ENCODE data around the gene TBC1D8B. TPM values are rescaled to one million over a fixed set of nuclear protein-coding genes. Genes with fewer than 3 reads are reported as not detected.
"Not testable (repeated sequence)": the region's sequence is repeated elsewhere in the genome, so short reads cannot be mapped to it uniquely, and the experiment has no call there.

The TBC1D8B gene
- total and polyA plus RNA-seq, 8 donors, result 2.1 to 117 (median 7.8) TPM

DNA sequence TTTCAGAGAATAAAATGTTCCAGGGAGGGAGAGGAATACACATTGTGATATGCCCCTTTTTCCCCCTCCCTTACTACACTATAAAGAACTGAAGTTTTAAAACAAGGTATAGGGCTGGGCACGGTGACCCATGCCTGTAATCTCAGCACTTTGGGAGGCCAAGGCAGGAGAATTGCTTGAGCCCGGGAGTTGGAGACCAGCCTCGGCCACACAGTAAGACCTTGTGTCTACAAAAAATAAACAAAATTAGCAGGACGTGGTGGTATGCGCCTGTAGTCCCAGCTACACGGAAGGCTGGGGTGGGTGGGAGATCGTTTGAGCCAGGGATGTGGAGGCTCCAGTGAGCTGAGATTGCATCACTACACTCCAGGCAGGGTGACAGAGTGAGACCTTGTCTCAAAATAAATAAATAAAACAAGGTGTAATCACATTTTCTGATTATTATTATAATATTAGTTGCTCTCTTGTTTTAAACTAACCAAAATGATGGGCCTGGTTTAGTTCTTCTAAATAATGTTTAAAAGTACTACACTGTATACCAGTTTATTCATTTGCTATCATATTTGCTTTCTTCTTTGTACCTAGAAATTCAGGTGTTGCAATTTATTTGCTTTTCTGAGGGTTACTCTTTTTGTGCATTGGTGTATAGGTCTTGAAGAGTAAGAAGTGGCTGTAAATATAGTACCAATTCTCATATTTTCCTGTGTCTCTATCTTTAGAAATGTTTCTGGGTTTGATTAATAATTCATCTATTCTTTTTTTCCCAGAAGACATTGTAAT lies 8.8 kb downstream of the TBC1D8B start:
- no peak overlapping the region for H3K27ac ChIP-seq
- H3K27me3 ChIP-seq, result peaks cover 0 to 3% (median 0%) of the 10 kb centered on the region in 3 donors
- TF ChIP-seq POLR2A (IDR thresholded peaks at IDR 0.05) (no peak), EP300 (IDR thresholded peaks at IDR 0.05) (no peak), POLR2AphosphoS5 (IDR thresholded peaks at IDR 0.05) (no peak)
- TF ChIP-seq, protein P1, sequence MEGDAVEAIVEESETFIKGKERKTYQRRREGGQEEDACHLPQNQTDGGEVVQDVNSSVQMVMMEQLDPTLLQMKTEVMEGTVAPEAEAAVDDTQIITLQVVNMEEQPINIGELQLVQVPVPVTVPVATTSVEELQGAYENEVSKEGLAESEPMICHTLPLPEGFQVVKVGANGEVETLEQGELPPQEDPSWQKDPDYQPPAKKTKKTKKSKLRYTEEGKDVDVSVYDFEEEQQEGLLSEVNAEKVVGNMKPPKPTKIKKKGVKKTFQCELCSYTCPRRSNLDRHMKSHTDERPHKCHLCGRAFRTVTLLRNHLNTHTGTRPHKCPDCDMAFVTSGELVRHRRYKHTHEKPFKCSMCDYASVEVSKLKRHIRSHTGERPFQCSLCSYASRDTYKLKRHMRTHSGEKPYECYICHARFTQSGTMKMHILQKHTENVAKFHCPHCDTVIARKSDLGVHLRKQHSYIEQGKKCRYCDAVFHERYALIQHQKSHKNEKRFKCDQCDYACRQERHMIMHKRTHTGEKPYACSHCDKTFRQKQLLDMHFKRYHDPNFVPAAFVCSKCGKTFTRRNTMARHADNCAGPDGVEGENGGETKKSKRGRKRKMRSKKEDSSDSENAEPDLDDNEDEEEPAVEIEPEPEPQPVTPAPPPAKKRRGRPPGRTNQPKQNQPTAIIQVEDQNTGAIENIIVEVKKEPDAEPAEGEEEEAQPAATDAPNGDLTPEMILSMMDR (IDR thresholded peaks at IDR 0.05), result no peak
- intact Hi-C loops (cut with DNase I; ENCODE audit: low total_unique reads), result no loop called here
- H3K4me1 ChIP-seq, result no peaks in the 10 kb centered on the region
- H3K4me3 ChIP-seq, result no peak overlapping the region
- WGBS, 5 donors, result 38 to 69% (median 49%) methylated on average over 7 of the region's 7 CpGs
- no peaks in the 10 kb centered on the region for H3K36me3 ChIP-seq
- H3K9me3 ChIP-seq, result no peaks in the 10 kb centered on the region
- DNase-seq, result no peak

DNA sequence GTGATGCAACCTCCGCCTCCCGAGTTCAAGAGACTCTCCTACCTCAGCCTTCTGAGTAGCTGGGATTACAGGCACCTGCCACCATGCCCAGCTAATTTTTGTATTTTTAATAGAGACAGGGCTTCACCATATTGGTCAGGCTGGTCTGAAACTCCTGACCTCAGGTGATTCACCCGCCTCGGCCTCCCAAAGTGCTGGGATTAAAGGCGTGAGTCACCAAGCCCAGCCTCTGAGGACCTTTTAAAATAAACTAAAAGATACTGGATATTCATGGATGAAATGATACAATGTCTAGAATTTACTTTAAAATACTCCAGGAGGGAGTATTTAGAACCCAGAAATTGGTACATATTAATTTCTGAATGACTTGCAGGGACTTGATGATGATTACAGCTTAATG lies 10.5 kb downstream of the TBC1D8B start:
- DNase-seq, H3K4me3 ChIP-seq: not testable (repeated sequence)

GRCh38 chrX:106814093-106814492 lies 11.6 kb downstream of the TBC1D8B start:
- DNase-seq; intact Hi-C loops (cut with DNase I; ENCODE audit: low total_unique reads); H3K9me3 ChIP-seq; H3K27me3 ChIP-seq; H3K4me3 ChIP-seq; H3K27ac ChIP-seq; H3K36me3 ChIP-seq; H3K4me1 ChIP-seq: not testable (repeated sequence)
- 94 to 98% (median 95%) methylated on average over 3 of the region's 3 CpGs for WGBS, 5 donors

More for the DNA sequence above, 10.5 kb downstream of the TBC1D8B start:
- H3K36me3 ChIP-seq; intact Hi-C loops (cut with DNase I; ENCODE audit: low total_unique reads); H3K4me1 ChIP-seq; H3K27ac ChIP-seq; H3K27me3 ChIP-seq; H3K9me3 ChIP-seq: not testable (repeated sequence)
- 82 to 91% (median 86%) methylated on average over 5 of the region's 5 CpGs for WGBS, 5 donors

DNA sequence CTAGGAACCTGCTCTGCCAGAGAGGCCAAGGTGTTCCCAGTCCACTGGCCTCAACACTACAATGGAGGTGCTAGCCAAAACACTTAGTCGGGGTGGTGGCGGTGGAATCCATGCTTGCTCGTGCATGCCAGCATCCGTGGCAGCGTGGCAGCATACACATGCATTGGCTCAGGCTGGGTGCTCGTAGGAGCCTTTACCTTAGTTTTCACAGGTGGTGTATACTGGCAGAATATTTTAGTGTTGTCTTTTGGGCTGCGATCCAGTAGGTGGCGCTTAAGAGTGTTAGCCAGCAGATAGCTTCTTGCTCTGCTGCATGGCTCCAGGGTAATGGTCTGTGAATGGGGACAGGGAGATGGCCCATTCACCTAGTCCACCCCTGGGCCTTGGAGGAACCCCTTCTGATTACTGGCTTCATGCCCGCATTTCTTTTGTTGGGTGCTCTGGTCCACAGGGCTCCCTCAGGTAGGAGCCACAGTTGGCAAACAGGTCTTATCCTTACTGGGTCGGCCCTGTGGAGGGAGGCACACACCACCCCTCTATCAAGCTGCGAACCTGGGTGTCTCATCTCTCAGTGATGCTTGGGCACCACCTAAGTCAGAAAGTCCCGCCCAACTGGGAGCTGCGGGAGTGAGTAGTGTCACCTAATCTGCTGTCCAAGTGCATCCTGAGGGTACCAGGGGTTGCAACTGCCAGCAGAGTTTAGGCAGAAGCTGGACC lies 60.7 kb downstream of the TBC1D8B start:
- Histone ChIP-seq H3K27ac (no peak overlapping the region), H3K4me1 (no peaks in the 10 kb centered on the region), H3K4me3 (no peak overlapping the region), H3K9me3 (peaks cover 0 to 13% (median 6%) of the 10 kb centered on the region in 4 donors), H3K27me3 (no peaks in the 10 kb centered on the region), H3K36me3 (peaks cover 0 to 3% (median 0%) of the 10 kb centered on the region in 4 donors)
- TF ChIP-seq, protein P1 (IDR thresholded peaks at IDR 0.05), result peak in 1 of 7 experiments; percentile 18
- TF ChIP-seq POLR2A (IDR thresholded peaks at IDR 0.05), result no peak
- no peak for TF ChIP-seq POLR2AphosphoS5 (IDR thresholded peaks at IDR 0.05)
- TF ChIP-seq EP300 (IDR thresholded peaks at IDR 0.05), result no peak
- peak; percentile 34 to 35 for DNase-seq
- WGBS, 5 donors, result 51 to 86% (median 68%) methylated on average over 3 to 13 of the region's 13 CpGs
- intact Hi-C loops (cut with DNase I; ENCODE audit: low total_unique reads), result no loop called here

DNA sequence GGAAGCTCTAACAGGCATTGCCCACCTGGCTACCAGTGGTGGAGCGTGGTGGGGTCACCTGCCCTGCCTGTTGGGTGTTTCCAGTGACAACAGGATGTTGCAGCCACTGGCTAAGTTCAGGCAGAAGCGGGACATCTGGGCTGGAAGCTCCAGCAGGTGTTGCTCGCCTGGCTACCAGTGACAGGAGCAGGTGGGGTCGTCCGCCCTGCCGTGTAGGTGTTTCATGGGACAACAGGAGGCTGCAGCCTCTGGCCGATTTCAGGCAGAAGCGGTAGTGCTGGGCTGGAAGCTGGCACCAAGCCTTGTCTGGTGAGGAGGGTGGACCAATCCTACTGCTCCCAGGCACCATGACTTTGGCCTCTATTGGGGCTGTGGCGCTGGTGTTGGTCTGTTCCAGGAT lies 61.2 kb downstream of the TBC1D8B start:
- intact Hi-C loops (cut with DNase I; ENCODE audit: low total_unique reads), result no loop called here
- H3K27ac ChIP-seq, result no peak overlapping the region
- TF ChIP-seq, protein P1 (IDR thresholded peaks at IDR 0.05), result no peak
- TF ChIP-seq POLR2AphosphoS5 (IDR thresholded peaks at IDR 0.05) (no peak), POLR2A (IDR thresholded peaks at IDR 0.05) (no peak), EP300 (IDR thresholded peaks at IDR 0.05) (no peak)
- H3K4me1 ChIP-seq, result no peaks in the 10 kb centered on the region
- H3K4me3 ChIP-seq, result no peak overlapping the region
- 73 to 98% (median 93%) methylated on average over 8 to 9 of the region's 9 CpGs; no CpG with 5 or more reads in 1 of the 5 donors for WGBS, 5 donors
- H3K27me3 ChIP-seq, result no peaks in the 10 kb centered on the region
- DNase-seq, result no peak
- H3K36me3 ChIP-seq, result peaks cover 0 to 3% (median 0%) of the 10 kb centered on the region in 4 donors
- H3K9me3 ChIP-seq, result peaks cover 0 to 8% (median 4%) of the 10 kb centered on the region in 4 donors

DNA sequence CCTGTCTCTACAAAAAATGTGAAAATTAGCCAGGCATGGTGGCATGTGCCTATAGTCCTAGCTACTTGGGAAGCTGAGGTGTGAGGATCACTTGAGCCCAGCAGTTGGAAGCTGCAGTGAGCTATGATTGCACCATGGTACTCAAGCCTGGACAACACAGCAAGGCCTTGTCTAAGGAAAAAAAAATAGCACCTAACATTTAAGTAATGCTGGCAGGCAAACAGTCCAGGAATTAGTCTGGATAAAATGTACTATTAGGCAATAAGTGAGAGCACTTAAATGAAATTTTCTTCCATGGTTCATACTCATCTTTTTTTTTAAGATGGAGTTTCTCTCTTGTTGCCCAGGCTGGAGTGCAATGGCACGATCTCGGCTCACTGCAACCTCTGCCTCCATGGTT lies 70.3 kb downstream of the TBC1D8B start:
- H3K4me3 ChIP-seq; H3K27ac ChIP-seq; intact Hi-C loops (cut with DNase I; ENCODE audit: low total_unique reads); H3K36me3 ChIP-seq; DNase-seq; H3K27me3 ChIP-seq; H3K4me1 ChIP-seq; H3K9me3 ChIP-seq: not testable (repeated sequence)
- 80 to 100% (median 90%) methylated on average over 2 of the region's 2 CpGs for WGBS, 5 donors
